Bronchial epithelial cell (primary cell): ENCODE measurements around the gene TSHR. TPM values are rescaled to one million over a fixed set of nuclear protein-coding genes. Genes with fewer than 3 reads are reported as not detected.
"Not testable (repeated sequence)": the region's sequence is repeated elsewhere in the genome, so short reads cannot be mapped to it uniquely, and the experiment has no call there.

Experiments used
- DNase-seq: peaks from one replicate; pipeline ENCODE4 v3.0.0-alpha.2; 2010; ENCODE audit warnings: low read depth
- FAIRE-seq: peaks from 2 replicates; lab custom pipeline; 2011; peaks lifted over from hg19 to GRCh38; lab: Jason Lieb, UNC
- H3K27me3 ChIP-seq: 2 replicates; pipeline ENCODE4 v1.5.1; 2011; ENCODE audit warnings: low read length; ENCODE audit not compliant: control insufficient read depth, insufficient read depth
- H3K36me3 ChIP-seq: 2 replicates; pipeline ENCODE4 v1.5.1; 2011; ENCODE audit warnings: low read length; ENCODE audit not compliant: control insufficient read depth, insufficient read depth
- H3K4me3 ChIP-seq: 2 replicates; pipeline ENCODE4 v1.5.1; 2011; ENCODE audit warnings: mild to moderate bottlenecking, low read depth, low read length, control low read depth
- CTCF ChIP-seq: IDR thresholded peaks from 2 replicates; pipeline ENCODE4 v1.5.1; 2011; ENCODE audit warnings: mild to moderate bottlenecking, moderate library complexity, low read length, control low read depth, inconsistent platforms; ENCODE audit not compliant: insufficient read depth, severe bottlenecking
- total RNA-seq: library from RNA; depleted of rRNA; stranded (reverse); fragments of >200 nt; gene quantifications from 2 replicates; pipeline ENCODE4 v1.2.1, GENCODE V29; 2014

TSHR gene
- total RNA-seq: not detected in 2 replicates

GRCh38 chr14:80955416-80955941 lies at the start of gene TSHR:
TSHR (plus strand) TSS chr14:80955621; CDS start chr14:80955681, 60 bp downstream.
- peaks cover 9% of the 10 kb centered on the region for H3K27me3 ChIP-seq
- TF ChIP-seq CTCF: no peak
- FAIRE-seq (no peak), DNase-seq (no peak)
- H3K4me3 ChIP-seq: peak within 1 kb of the TSS; percentile 36
- no peaks in the 10 kb centered on the region for H3K36me3 ChIP-seq

GRCh38 chr14:80906336-80906735 lies 49.1 kb upstream of the TSHR start:
- TF ChIP-seq CTCF: no peak
- no peak overlapping the region for H3K4me3 ChIP-seq
- FAIRE-seq (no peak), DNase-seq (no peak)
- no peaks in the 10 kb centered on the region for H3K27me3 ChIP-seq
- no peaks in the 10 kb centered on the region for H3K36me3 ChIP-seq

GRCh38 chr14:80906946-80907345 lies 48.5 kb upstream of the TSHR start:
- TF ChIP-seq CTCF: no peak
- H3K27me3 ChIP-seq: no peaks in the 10 kb centered on the region
- no peak for DNase-seq
- no peaks in the 10 kb centered on the region for H3K36me3 ChIP-seq
- FAIRE-seq: no peak
- no peak overlapping the region for H3K4me3 ChIP-seq

- H3K27me3 ChIP-seq, FAIRE-seq, DNase-seq, H3K4me3 ChIP-seq, H3K36me3 ChIP-seq: not testable (repeated sequence)
Measured at GRCh38 chr14:80912013-80912412, 43.4 kb upstream of the TSHR start.

GRCh38 chr14:80919622-80920021 lies 35.8 kb upstream of the TSHR start:
- FAIRE-seq: no peak
- TF ChIP-seq CTCF: no peak
- no peak overlapping the region for H3K4me3 ChIP-seq

GRCh38 chr14:80923368-80923767 lies 32.1 kb upstream of the TSHR start:
- H3K36me3 ChIP-seq: no peaks in the 10 kb centered on the region
- no peak for TF ChIP-seq CTCF
- DNase-seq: no peak
- FAIRE-seq: no peak
- H3K4me3 ChIP-seq: no peak overlapping the region
- H3K27me3 ChIP-seq: no peaks in the 10 kb centered on the region

More at GRCh38 chr14:80919622-80920021, 35.8 kb upstream of the TSHR start:
- Histone ChIP-seq H3K27me3 (no peaks in the 10 kb centered on the region), H3K36me3 (no peaks in the 10 kb centered on the region)
- no peak for DNase-seq
